Ramos (cell line): Measurements from ENCODE around the gene SYT8.

Experiments used
- in situ Hi-C: fragments of 300-500 bp; cut with MboI; formaldehyde crosslinking; loops from one replicate; pipeline ENCODE4 v1.14.3; 2022; ENCODE audit warnings: low sequenced_read_pairs; ENCODE audit not compliant: unreplicated experiment

The SYT8 gene

GRCh38 chr11:1815751-1816150 is 19.0 kb upstream of the SYT8 start:
- in situ Hi-C loops, result no loop called here

- in situ Hi-C loops, result no loop called here
These were observed 17.8 kb upstream of the SYT8 start for GRCh38 chr11:1817000-1817399.

GRCh38 chr11:1817511-1817910 is 17.3 kb upstream of the SYT8 start:
- in situ Hi-C loops, result no loop called here

GRCh38 chr11:1819074-1819473 is 15.7 kb upstream of the SYT8 start:
- in situ Hi-C loops, result no loop called here

GRCh38 chr11:1820463-1821325 is 14.1 kb upstream of the SYT8 start:
- in situ Hi-C loops, result no loop called here

GRCh38 chr11:1821562-1821961 is 13.2 kb upstream of the SYT8 start:
- in situ Hi-C loops, result no loop called here

GRCh38 chr11:1822648-1823375 is 12.0 kb upstream of the SYT8 start:
- in situ Hi-C loops, result no loop called here

- in situ Hi-C loops, result no loop called here
These were observed 11.2 kb upstream of the SYT8 start for GRCh38 chr11:1823376-1824220.

- in situ Hi-C loops, result no loop called here
These were observed 10.4 kb upstream of the SYT8 start for GRCh38 chr11:1824221-1825038.

GRCh38 chr11:1825039-1825740 is 9.6 kb upstream of the SYT8 start:
- in situ Hi-C loops, result no loop called here

GRCh38 chr11:1825785-1826451 is 8.9 kb upstream of the SYT8 start:
- in situ Hi-C loops, result no loop called here

- in situ Hi-C loops, result no loop called here
These were observed 8.2 kb upstream of the SYT8 start for GRCh38 chr11:1826552-1827094.

GRCh38 chr11:1827095-1827813 is 7.5 kb upstream of the SYT8 start:
- in situ Hi-C loops, result no loop called here

- in situ Hi-C loops, result no loop called here
These were observed 6.9 kb upstream of the SYT8 start for GRCh38 chr11:1827931-1828330.

GRCh38 chr11:1828542-1828941 is 6.2 kb upstream of the SYT8 start:
- in situ Hi-C loops, result no loop called here

GRCh38 chr11:1829039-1829820 is 5.6 kb upstream of the SYT8 start:
- in situ Hi-C loops, result no loop called here

- in situ Hi-C loops, result loop anchor here (10.0 kb wide), 1 partner anchor 325 kb away; no protein-coding TSS in a partner anchor
These were observed 4.8 kb upstream of the SYT8 start for GRCh38 chr11:1830004-1830321.
